Loucy (cell line): ENCODE measurements around the gene CDK5R2.

ENCODE experiments used
- EZH2phosphoT487 ChIP-seq: fragments of 200-600 bp; IDR thresholded peaks from 2 replicates; pipeline ENCODE4 v1.6.1; 2018; ENCODE audit warnings: antibody characterized with exemption, mild to moderate bottlenecking, moderate library complexity, borderline replicate concordance
- TF ChIP-seq, protein P1 (sequence below): fragments of 200-600 bp; sonication (generic); conservative IDR thresholded peaks from 2 replicates; pipeline ENCODE4 v1.5.1; 2014; ENCODE audit warnings: mild to moderate bottlenecking, antibody characterized with exemption, low read length

DNA sequence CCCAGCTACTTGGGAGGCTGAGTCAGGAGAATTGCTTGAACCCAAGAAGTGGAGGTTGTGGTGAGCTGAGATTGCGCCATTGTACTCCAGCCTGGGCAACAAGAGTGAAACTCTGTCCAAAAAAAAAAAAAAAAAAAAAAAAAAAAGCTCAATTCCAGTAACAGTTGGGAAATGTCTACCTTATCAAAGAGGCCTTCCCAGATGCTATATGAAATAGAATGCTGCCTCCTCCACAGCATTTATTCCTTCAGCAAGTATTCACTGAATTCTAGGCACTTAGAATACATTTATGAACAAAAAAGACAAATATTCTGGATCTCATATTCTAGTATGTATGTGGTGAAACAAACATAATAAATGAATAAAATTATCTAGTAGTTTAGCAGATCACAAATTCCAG, 12.8 kb upstream of the CDK5R2 start:
- TF ChIP-seq, protein P1, sequence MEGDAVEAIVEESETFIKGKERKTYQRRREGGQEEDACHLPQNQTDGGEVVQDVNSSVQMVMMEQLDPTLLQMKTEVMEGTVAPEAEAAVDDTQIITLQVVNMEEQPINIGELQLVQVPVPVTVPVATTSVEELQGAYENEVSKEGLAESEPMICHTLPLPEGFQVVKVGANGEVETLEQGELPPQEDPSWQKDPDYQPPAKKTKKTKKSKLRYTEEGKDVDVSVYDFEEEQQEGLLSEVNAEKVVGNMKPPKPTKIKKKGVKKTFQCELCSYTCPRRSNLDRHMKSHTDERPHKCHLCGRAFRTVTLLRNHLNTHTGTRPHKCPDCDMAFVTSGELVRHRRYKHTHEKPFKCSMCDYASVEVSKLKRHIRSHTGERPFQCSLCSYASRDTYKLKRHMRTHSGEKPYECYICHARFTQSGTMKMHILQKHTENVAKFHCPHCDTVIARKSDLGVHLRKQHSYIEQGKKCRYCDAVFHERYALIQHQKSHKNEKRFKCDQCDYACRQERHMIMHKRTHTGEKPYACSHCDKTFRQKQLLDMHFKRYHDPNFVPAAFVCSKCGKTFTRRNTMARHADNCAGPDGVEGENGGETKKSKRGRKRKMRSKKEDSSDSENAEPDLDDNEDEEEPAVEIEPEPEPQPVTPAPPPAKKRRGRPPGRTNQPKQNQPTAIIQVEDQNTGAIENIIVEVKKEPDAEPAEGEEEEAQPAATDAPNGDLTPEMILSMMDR = no peak
- TF ChIP-seq EZH2phosphoT487 = no peak
